NT2/D1 (cell line): ENCODE data around the gene TCHP.

ENCODE experiments used
- YY1 ChIP-seq: IDR thresholded peaks from 2 replicates; pipeline ENCODE4 v1.6.1; 2011; ENCODE audit not compliant: insufficient read length, insufficient read depth
- ZNF274 ChIP-seq: IDR thresholded peaks from 2 replicates; pipeline ENCODE4 v1.6.1; 2011; ENCODE audit warnings: mild to moderate bottlenecking, low read depth, low read length

GRCh38 chr12:109961201-109961600, 61.1 kb downstream of the TCHP start:
- TF ChIP-seq YY1 (no peak), ZNF274 (no peak)
